HG02885 (cell line): ENCODE measurements around the gene UQCC3.
"Not testable (repeated sequence)": the region's sequence is repeated elsewhere in the genome, so short reads cannot be mapped to it uniquely, and the experiment has no call there.

Experiments used
- ATAC-seq: cut with Tn5 transposase; IDR thresholded peaks from one replicate; pipeline ENCODE4 v1.9.1; 2021; ENCODE audit warnings: mild to moderate bottlenecking; ENCODE audit not compliant: unreplicated experiment, poor library complexity

UQCC3 gene

GRCh38 chr11:62693624-62694023, 22.2 kb downstream of the UQCC3 start:
- ATAC-seq = not testable (repeated sequence)

GRCh38 chr11:62694455-62695167, 23.1 kb downstream of the UQCC3 start:
- no peak for ATAC-seq

GRCh38 chr11:62702246-62702645, 30.8 kb downstream of the UQCC3 start:
- no peak for ATAC-seq

GRCh38 chr11:62703921-62704320, 32.4 kb downstream of the UQCC3 start:
- not testable (repeated sequence) for ATAC-seq

GRCh38 chr11:62705413-62705812, 33.9 kb downstream of the UQCC3 start:
- no peak for ATAC-seq

- peak; percentile 71 for ATAC-seq
These were observed 34.7 kb downstream of the UQCC3 start for GRCh38 chr11:62705880-62706849.

GRCh38 chr11:62706850-62707247, 35.4 kb downstream of the UQCC3 start:
- ATAC-seq = no peak

GRCh38 chr11:62707277-62707861, 35.9 kb downstream of the UQCC3 start, which contains the start of the genes BSCL2 and GNG3:
BSCL2 (minus strand) TSS chr11:62707424; CDS start chr11:62707195, 229 bp downstream.
GNG3 (plus strand) TSS chr11:62707676; CDS start chr11:62708296, 620 bp downstream.
- no peak for ATAC-seq

GRCh38 chr11:62708392-62708791, 36.9 kb downstream of the UQCC3 start:
- ATAC-seq = no peak

- ATAC-seq = no peak
These were observed 37.3 kb downstream of the UQCC3 start for GRCh38 chr11:62708793-62709192.

GRCh38 chr11:62709247-62710000, 38.0 kb downstream of the UQCC3 start:
- ATAC-seq = peak; percentile 77

GRCh38 chr11:62710001-62710345, 38.5 kb downstream of the UQCC3 start:
- ATAC-seq = no peak

- ATAC-seq = no peak
These were observed 40.9 kb downstream of the UQCC3 start for GRCh38 chr11:62712276-62712812.

GRCh38 chr11:62712861-62713260, 41.4 kb downstream of the UQCC3 start:
- ATAC-seq = no peak

GRCh38 chr11:62713343-62713742, 41.9 kb downstream of the UQCC3 start:
- ATAC-seq = no peak

GRCh38 chr11:62715150-62716130, 44.0 kb downstream of the UQCC3 start:
- ATAC-seq = no peak

GRCh38 chr11:62716206-62716605, 44.7 kb downstream of the UQCC3 start:
- no peak for ATAC-seq

- ATAC-seq = no peak
These were observed 45.3 kb downstream of the UQCC3 start for GRCh38 chr11:62716816-62717215.
